ENCODE data around the gene NBAS.

The NBAS gene

GRCh38 chr2:15560988-15561573, at the start of gene NBAS:
Gene NBAS (minus strand): TSS chr2:15561334. CDS start chr2:15561304, 30 bp downstream.
- DNase-seq (ENCODE audit: low read depth in 2 of 2): peak; percentile 25 to 58

GRCh38 chr2:15610430-15610952, 49.4 kb upstream of the NBAS start:
- no peak for DNase-seq (ENCODE audit: low read depth in 2 of 2)

GRCh38 chr2:15609341-15610042, 48.4 kb upstream of the NBAS start:
- DNase-seq (ENCODE audit: low read depth in 2 of 2): no peak

- no peak for DNase-seq (ENCODE audit: low read depth in 2 of 2)
Observed at GRCh38 chr2:15608392-15608761, 47.2 kb upstream of the NBAS start.

GRCh38 chr2:15607709-15608391, 46.7 kb upstream of the NBAS start:
- DNase-seq (ENCODE audit: low read depth in 2 of 2): no peak

- DNase-seq (ENCODE audit: low read depth in 2 of 2): no peak
Observed at GRCh38 chr2:15606481-15607441, 45.6 kb upstream of the NBAS start.

- no peak for DNase-seq (ENCODE audit: low read depth in 2 of 2)
Observed at GRCh38 chr2:15605721-15606120, 44.6 kb upstream of the NBAS start.

- no peak for DNase-seq (ENCODE audit: low read depth in 2 of 2)
Observed at GRCh38 chr2:15603948-15604347, 42.8 kb upstream of the NBAS start.

GRCh38 chr2:15603044-15603765, 42.1 kb upstream of the NBAS start:
- DNase-seq (ENCODE audit: low read depth in 2 of 2): no peak

GRCh38 chr2:15602393-15602792, 41.3 kb upstream of the NBAS start:
- DNase-seq (ENCODE audit: low read depth in 2 of 2): no peak

- no peak for DNase-seq (ENCODE audit: low read depth in 2 of 2)
Observed at GRCh38 chr2:15601681-15602080, 40.5 kb upstream of the NBAS start.

GRCh38 chr2:15599994-15600393, 38.9 kb upstream of the NBAS start:
- no peak for DNase-seq (ENCODE audit: low read depth in 2 of 2)

- no peak for DNase-seq (ENCODE audit: low read depth in 2 of 2)
Observed at GRCh38 chr2:15596968-15597367, 35.8 kb upstream of the NBAS start.

- no peak for DNase-seq (ENCODE audit: low read depth in 2 of 2)
Observed at GRCh38 chr2:15596350-15596749, 35.2 kb upstream of the NBAS start.

- DNase-seq (ENCODE audit: low read depth in 2 of 2): no peak
Observed at GRCh38 chr2:15595936-15596335, 34.8 kb upstream of the NBAS start.

- DNase-seq (ENCODE audit: low read depth in 2 of 2): no peak
Observed at GRCh38 chr2:15595342-15595905, 34.3 kb upstream of the NBAS start.

GRCh38 chr2:15594291-15595256, 33.4 kb upstream of the NBAS start:
- DNase-seq (ENCODE audit: low read depth in 2 of 2): no peak

GRCh38 chr2:15593327-15593705, 32.2 kb upstream of the NBAS start:
- DNase-seq (ENCODE audit: low read depth in 2 of 2): no peak

GRCh38 chr2:15591692-15592463, 30.7 kb upstream of the NBAS start, which contains the start of gene DDX1:
Gene DDX1 (plus strand): TSS chr2:15591868. CDS start chr2:15591934, 66 bp downstream.
- peak; percentile 55 to 75 for DNase-seq (ENCODE audit: low read depth in 2 of 2)
